Ovary (tissue), 9 donors: Measurements from ENCODE around the gene NUDT1. TPM values are rescaled to one million over a fixed set of nuclear protein-coding genes. Genes with fewer than 3 reads are reported as not detected.

Experiments
- DNase-seq, 5 donors: peaks; one replicate each; pipeline ENCODE4 v3.0.0-alpha.2; 2019 to 2020
- H3K27ac ChIP-seq, 2 donors: fragments of 200-600 bp; one replicate each; pipeline versions ENCODE4 v1.5.1 to v1.8.0; 2019 to 2022
- H3K27me3 ChIP-seq: fragments of 200-600 bp; one replicate; pipeline ENCODE4 v1.8.0; 2022
- H3K36me3 ChIP-seq: fragments of 200-600 bp; sonication (generic); one replicate; pipeline ENCODE4 v1.5.1; 2019
- H3K4me1 ChIP-seq: one replicate; pipeline ENCODE4 v1.8.1; 2013; ENCODE audit warnings: mild to moderate bottlenecking, moderate library complexity; ENCODE audit not compliant: insufficient read depth
- H3K4me3 ChIP-seq: fragments of 200-600 bp; sonication (generic); one replicate; pipeline ENCODE4 v1.5.1; 2017
- H3K9me3 ChIP-seq, 2 donors: fragments of 200-600 bp in 1 of 2; sonication (generic) in 1 of 2; one replicate each; pipeline versions ENCODE4 v1.5.1 to v1.8.1; 2013 to 2019; ENCODE audit warnings: mild to moderate bottlenecking in 1 of 2, moderate library complexity in 1 of 2
- EP300 ChIP-seq: sonication (generic); formaldehyde crosslinking; IDR thresholded peaks from one replicate; pipeline ENCODE4 v1.6.1; 2017; ENCODE audit warnings: antibody characterized with exemption
- POLR2A ChIP-seq: fragments of 450-650 bp; IDR thresholded peaks from one replicate; pipeline ENCODE4 v1.6.1; 2017; ENCODE audit warnings: antibody characterized with exemption, mild to moderate bottlenecking, moderate library complexity
- WGBS, 3 donors: extraction: QIAGEN DNeasy Blood & Tissue Kit in 1 of 3; methylation state at CpG; one replicate each; pipeline versions ENCODE4 v1.1.5 to v1.1.7; 2013 to 2017; 5-methylcytosine and 5-hydroxymethylcytosine counted together
- intact Hi-C, 4 donors: fragments of 100-400 bp; cut with DNase I; formaldehyde crosslinking; loops; one replicate each; pipeline versions ENCODE4 v1.11.0 to v1.15.1; 2022 to 2023
- polyA plus RNA-seq, 2 donors: library from polyadenylated mRNA; stranded (reverse); fragments of 200-250 nt in 1 of 2; fragments of 350-450 nt in 1 of 2; fragmentation: Illumina TruSeq in 1 of 2; extraction: RNeasy Lipid Tissue Mini Kit (QIAGEN cat#74804) in 1 of 2; gene quantifications; one replicate each; pipeline ENCODE4 v1.2.3, GENCODE V29; 2013 to 2014
- total RNA-seq, 7 donors: library from RNA; depleted of rRNA in 2 of 7; stranded (reverse); fragments of >200 nt in 2 of 7; fragmentation: NEBNext Ultra II Directional in 3 of 7; extraction: Animal tissue kit (Norgen Biotek cat#: 25700) in 3 of 7; gene quantifications; one replicate each; pipeline versions ENCODE4 v1.1.0 to v1.2.4, GENCODE V29; 2016 to 2023
- TF ChIP-seq, protein P1 (sequence below), 3 donors: fragments of 450-650 bp in 2 of 3; fragments of 200-600 bp in 1 of 3; IDR thresholded peaks; one replicate each; pipeline versions ENCODE4 v1.5.1 to v1.8.0; 2016 to 2022; ENCODE audit warnings: antibody characterized with exemption in 3 of 3, mild to moderate bottlenecking in 1 of 3
- donor health status: DM: no; HTN: no; CAD: no; lungs with moderate emphysema.
- donor health status: DM: no; HTN: no; CAD: no.
- donor health status: Bipolar disorder and iron deficiency.
- donor health status: DM: yes; HTN: yes; CAD: no.
- donor health status: DM: no; HTN: no; CAD: no.
- donor health status: DM: yes; HTN: yes; CAD: no.

The NUDT1 gene
- total and polyA plus RNA-seq, 9 donors, result 2.3 to 15.6 (median 9.1) TPM

DNA sequence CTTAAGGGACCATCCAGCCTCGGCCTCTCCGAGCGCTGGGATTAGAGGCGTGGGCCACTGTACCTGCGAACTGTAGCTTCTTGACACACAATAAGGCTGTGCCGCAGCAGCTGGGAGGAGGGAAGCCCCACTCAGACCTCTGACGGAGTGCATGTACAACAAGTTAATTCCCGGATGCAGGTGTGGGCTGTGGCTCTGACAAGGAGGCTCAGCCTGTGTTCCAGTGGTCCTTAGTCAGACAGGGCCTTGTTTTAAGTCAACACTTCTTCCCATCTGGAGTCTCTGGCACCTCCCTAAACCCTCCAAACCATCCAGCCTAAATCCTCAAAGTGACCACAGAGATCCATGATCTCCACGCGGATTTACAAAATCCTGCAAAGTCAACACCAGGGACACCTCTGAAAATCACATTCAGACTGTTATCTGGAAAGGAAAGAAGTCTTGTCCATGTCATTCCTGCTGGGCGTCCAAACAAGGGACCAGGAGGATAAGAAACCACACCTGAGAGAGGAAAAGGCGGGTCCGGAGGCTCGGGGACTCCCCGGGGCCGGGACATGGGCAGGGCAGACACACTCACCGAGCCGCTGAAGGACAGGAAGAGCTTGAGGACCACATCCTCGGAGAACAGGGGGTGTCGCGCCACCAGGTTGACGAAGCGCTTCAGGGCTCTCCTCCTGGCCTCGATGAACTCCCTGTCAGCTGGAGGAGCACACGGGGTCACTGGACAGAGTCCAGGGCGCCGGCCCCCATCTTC lies 29.4 kb downstream of the NUDT1 start:
- intact Hi-C loops, result no loop called here
- Histone ChIP-seq H3K4me3 (no peak overlapping the region), H3K9me3 (no peaks in the 10 kb centered on the region), H3K36me3 (no peaks in the 10 kb centered on the region), H3K27ac (no peak overlapping the region), H3K4me1 (no peaks in the 10 kb centered on the region), H3K27me3 (no peaks in the 10 kb centered on the region)
- TF ChIP-seq, protein P1, sequence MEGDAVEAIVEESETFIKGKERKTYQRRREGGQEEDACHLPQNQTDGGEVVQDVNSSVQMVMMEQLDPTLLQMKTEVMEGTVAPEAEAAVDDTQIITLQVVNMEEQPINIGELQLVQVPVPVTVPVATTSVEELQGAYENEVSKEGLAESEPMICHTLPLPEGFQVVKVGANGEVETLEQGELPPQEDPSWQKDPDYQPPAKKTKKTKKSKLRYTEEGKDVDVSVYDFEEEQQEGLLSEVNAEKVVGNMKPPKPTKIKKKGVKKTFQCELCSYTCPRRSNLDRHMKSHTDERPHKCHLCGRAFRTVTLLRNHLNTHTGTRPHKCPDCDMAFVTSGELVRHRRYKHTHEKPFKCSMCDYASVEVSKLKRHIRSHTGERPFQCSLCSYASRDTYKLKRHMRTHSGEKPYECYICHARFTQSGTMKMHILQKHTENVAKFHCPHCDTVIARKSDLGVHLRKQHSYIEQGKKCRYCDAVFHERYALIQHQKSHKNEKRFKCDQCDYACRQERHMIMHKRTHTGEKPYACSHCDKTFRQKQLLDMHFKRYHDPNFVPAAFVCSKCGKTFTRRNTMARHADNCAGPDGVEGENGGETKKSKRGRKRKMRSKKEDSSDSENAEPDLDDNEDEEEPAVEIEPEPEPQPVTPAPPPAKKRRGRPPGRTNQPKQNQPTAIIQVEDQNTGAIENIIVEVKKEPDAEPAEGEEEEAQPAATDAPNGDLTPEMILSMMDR (IDR thresholded peaks at IDR 0.05), result no peak
- TF ChIP-seq POLR2A, result no peak
- TF ChIP-seq EP300, result no peak
- WGBS, 3 donors, result 81 to 94% (median 85%) methylated on average over 27 of the region's 27 CpGs
- DNase-seq, result no peak

GRCh38 chr7:2272031-2272430 lies 30.0 kb downstream of the NUDT1 start:
- no peak for DNase-seq
- intact Hi-C loops, result no loop called here
- TF ChIP-seq POLR2A (no peak), EP300 (no peak)
- TF ChIP-seq, protein P1 (IDR thresholded peaks at IDR 0.05), result no peak
- Histone ChIP-seq H3K27me3 (no peaks in the 10 kb centered on the region), H3K4me1 (no peaks in the 10 kb centered on the region), H3K27ac (no peak overlapping the region), H3K36me3 (no peaks in the 10 kb centered on the region), H3K9me3 (no peaks in the 10 kb centered on the region), H3K4me3 (no peak overlapping the region)
- WGBS, 3 donors, result 75 to 82% (median 79%) methylated on average over 9 of the region's 9 CpGs

GRCh38 chr7:2273866-2274265 lies 31.8 kb downstream of the NUDT1 start:
- H3K9me3 ChIP-seq, result no peaks in the 10 kb centered on the region
- no peaks in the 10 kb centered on the region for H3K36me3 ChIP-seq
- intact Hi-C loops, result no loop called here
- 93 to 98% (median 96%) methylated on average over 20 of the region's 20 CpGs for WGBS, 3 donors
- H3K4me1 ChIP-seq, result no peaks in the 10 kb centered on the region
- H3K27ac ChIP-seq, result no peak overlapping the region
- no peak overlapping the region for H3K4me3 ChIP-seq
- DNase-seq, result no peak
- TF ChIP-seq EP300 (no peak), POLR2A (no peak)
- TF ChIP-seq, protein P1 (IDR thresholded peaks at IDR 0.05), result no peak
- no peaks in the 10 kb centered on the region for H3K27me3 ChIP-seq

DNA sequence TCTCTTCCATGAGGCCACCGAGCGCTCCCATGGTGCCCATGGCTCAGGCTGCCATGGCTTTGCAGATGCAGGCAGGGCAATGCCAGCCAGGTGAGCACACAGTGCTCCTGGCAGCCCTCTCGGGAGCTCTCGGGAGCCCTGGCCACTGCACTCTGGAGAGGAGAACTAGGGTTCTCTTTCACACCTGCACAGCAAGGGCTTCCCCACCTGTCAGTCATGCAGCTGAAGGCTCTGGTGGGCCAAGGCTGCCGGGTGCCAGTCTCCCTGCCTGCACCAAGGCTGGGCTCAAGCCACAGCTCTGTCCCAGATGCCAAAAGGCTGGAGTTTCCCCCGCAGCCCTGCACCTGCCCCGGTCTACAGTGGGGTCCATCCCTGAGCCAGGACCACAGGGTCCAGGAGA lies 32.6 kb downstream of the NUDT1 start:
- no peaks in the 10 kb centered on the region for H3K36me3 ChIP-seq
- DNase-seq, result no peak
- 81 to 96% (median 85%) methylated on average over 7 of the region's 7 CpGs for WGBS, 3 donors
- no peak overlapping the region for H3K27ac ChIP-seq
- intact Hi-C loops, result no loop called here
- H3K27me3 ChIP-seq, result no peaks in the 10 kb centered on the region
- TF ChIP-seq POLR2A, result no peak
- TF ChIP-seq, protein P1 (IDR thresholded peaks at IDR 0.05), result no peak
- no peak for TF ChIP-seq EP300
- peaks cover 2% of the 10 kb centered on the region for H3K4me1 ChIP-seq
- H3K9me3 ChIP-seq, result no peaks in the 10 kb centered on the region
- no peak overlapping the region for H3K4me3 ChIP-seq
